HEK293 (cell line): ENCODE results near the gene AJUBA.
"Not testable (repeated sequence)": the region's sequence is repeated elsewhere in the genome, so short reads cannot be mapped to it uniquely, and the experiment has no call there.

Experiments used
- CTCF ChIA-PET: fragments of 350-600 bp; formaldehyde crosslinking; extraction: SDS; loops from one replicate; lab custom pipeline; 2021; ENCODE audit warnings: antibody characterized with exemption; lab: Yijun Ruan, JAX
- POLR2A ChIA-PET: fragments of 300-600 bp; formaldehyde crosslinking; extraction: SDS; loops from one replicate; lab custom pipeline; 2020; ENCODE audit warnings: antibody characterized with exemption, inconsistent platforms; lab: Yijun Ruan, JAX
- H3K27ac ChIP-seq: fragments of 200-500 bp; sonication (Bioruptor generic); 2 replicates; pipeline ENCODE4 v1.5.1; 2014; ENCODE audit warnings: low read depth, low read length, control low read depth, inconsistent platforms; ENCODE audit errors: extremely low read depth
- H3K36me3 ChIP-seq, 2 experiments: fragments of 200-500 bp in 1 of 2; sonication (Bioruptor generic) in 1 of 2; 1 replicate in 1 of 2; 2 replicates in 1 of 2; pipeline ENCODE4 v1.5.1; 2014 to 2017; ENCODE audit warnings: inconsistent platforms in 2 of 2, low read length in 2 of 2; ENCODE audit not compliant: control insufficient read depth in 2 of 2, insufficient read depth in 1 of 2
- H3K4me1 ChIP-seq: fragments of 200-500 bp; sonication (Bioruptor generic); 2 replicates; pipeline ENCODE4 v1.5.1; 2014; ENCODE audit warnings: mild to moderate bottlenecking, low read length, inconsistent platforms; ENCODE audit not compliant: control insufficient read depth, insufficient read depth
- H3K4me3 ChIP-seq: 2 replicates; pipeline ENCODE4 v1.5.1; 2011; ENCODE audit warnings: low read depth, mild to moderate bottlenecking, control low read depth, low read length, moderate library complexity
- H3K9me3 ChIP-seq: fragments of 200-500 bp; sonication (Bioruptor generic); 2 replicates; pipeline ENCODE4 v1.5.1; 2014; ENCODE audit warnings: low read depth, low read length, inconsistent platforms; ENCODE audit not compliant: control insufficient read depth, insufficient read depth
- GFI1B ChIP-seq: fragments of 450-650 bp; formaldehyde crosslinking; IDR thresholded peaks from 2 replicates; pipeline ENCODE4 v1.5.1; 2016; ENCODE audit warnings: missing biosample characterization, missing genetic modification characterization
- PRDM4 ChIP-seq: fragments of 450-650 bp; formaldehyde crosslinking; IDR thresholded peaks from 2 replicates; pipeline ENCODE4 v1.5.1; 2017; ENCODE audit warnings: missing biosample characterization, missing genetic modification characterization
- SALL2 ChIP-seq: fragments of 450-650 bp; formaldehyde crosslinking; IDR thresholded peaks from 2 replicates; pipeline ENCODE4 v1.5.0; 2017; ENCODE audit warnings: missing biosample characterization, mild to moderate bottlenecking, missing genetic modification characterization, borderline replicate concordance
- TCF7L2 ChIP-seq: IDR thresholded peaks from 2 replicates; pipeline ENCODE4 v1.6.1; 2011; ENCODE audit warnings: low read depth, mild to moderate bottlenecking, inconsistent platforms, low read length, moderate library complexity, borderline replicate concordance
- ZBTB20 ChIP-seq: fragments of 450-650 bp; formaldehyde crosslinking; IDR thresholded peaks from 2 replicates; pipeline ENCODE4 v1.5.1; 2016; ENCODE audit warnings: missing biosample characterization, missing genetic modification characterization
- ZNF121 ChIP-seq: fragments of 450-650 bp; formaldehyde crosslinking; IDR thresholded peaks from 2 replicates; pipeline ENCODE4 v1.5.1; 2016; ENCODE audit warnings: missing biosample characterization, missing genetic modification characterization
- ZNF155 ChIP-seq: fragments of 450-650 bp; formaldehyde crosslinking; IDR thresholded peaks from 2 replicates; pipeline ENCODE4 v1.5.1; 2016; ENCODE audit warnings: missing biosample characterization, missing genetic modification characterization
- ZNF169 ChIP-seq: fragments of 450-650 bp; formaldehyde crosslinking; IDR thresholded peaks from 2 replicates; pipeline ENCODE4 v1.5.1; 2016; ENCODE audit warnings: missing biosample characterization, missing genetic modification characterization
- ZNF24 ChIP-seq: fragments of 450-650 bp; formaldehyde crosslinking; IDR thresholded peaks from 2 replicates; pipeline ENCODE4 v1.5.1; 2016; ENCODE audit warnings: missing biosample characterization, missing genetic modification characterization
- ZNF280C ChIP-seq: fragments of 450-650 bp; formaldehyde crosslinking; IDR thresholded peaks from 2 replicates; pipeline ENCODE4 v1.5.1; 2016; ENCODE audit warnings: missing biosample characterization, missing genetic modification characterization
- ZNF324 ChIP-seq: fragments of 450-650 bp; formaldehyde crosslinking; IDR thresholded peaks from 2 replicates; pipeline ENCODE4 v1.5.1; 2016; ENCODE audit warnings: missing biosample characterization, missing genetic modification characterization
- ZNF416 ChIP-seq: fragments of 450-650 bp; formaldehyde crosslinking; IDR thresholded peaks from 2 replicates; pipeline ENCODE4 v1.5.1; 2016; ENCODE audit warnings: missing biosample characterization, missing genetic modification characterization
- ZNF433 ChIP-seq: fragments of 450-650 bp; formaldehyde crosslinking; IDR thresholded peaks from 2 replicates; pipeline ENCODE4 v1.5.1; 2016; ENCODE audit warnings: missing biosample characterization, missing genetic modification characterization, low read depth
- ZNF473 ChIP-seq: fragments of 450-650 bp; formaldehyde crosslinking; IDR thresholded peaks from 2 replicates; pipeline ENCODE4 v1.5.1; 2017; ENCODE audit warnings: missing biosample characterization, missing genetic modification characterization
- ZNF510 ChIP-seq: fragments of 450-650 bp; formaldehyde crosslinking; IDR thresholded peaks from 2 replicates; pipeline ENCODE4 v1.5.1; 2018; ENCODE audit warnings: mild to moderate bottlenecking, missing genetic modification characterization, missing biosample characterization; ENCODE audit not compliant: insufficient replicate concordance
- ZNF658 ChIP-seq: fragments of 450-650 bp; formaldehyde crosslinking; IDR thresholded peaks from 2 replicates; pipeline ENCODE4; 2016; ENCODE audit warnings: missing biosample characterization, missing genetic modification characterization
- ZNF677 ChIP-seq: fragments of 450-650 bp; IDR thresholded peaks from 2 replicates; pipeline ENCODE4 v1.5.0; 2018; ENCODE audit warnings: missing biosample characterization, mild to moderate bottlenecking, missing genetic modification characterization, moderate library complexity
- ZNF747 ChIP-seq: fragments of 450-650 bp; formaldehyde crosslinking; IDR thresholded peaks from 2 replicates; pipeline ENCODE4 v1.5.1; 2016; ENCODE audit warnings: missing biosample characterization, missing genetic modification characterization
- ZNF837 ChIP-seq: fragments of 450-650 bp; formaldehyde crosslinking; IDR thresholded peaks from 2 replicates; pipeline ENCODE4 v1.5.1; 2016; ENCODE audit warnings: missing biosample characterization, missing genetic modification characterization
- ZSCAN5A ChIP-seq: fragments of 450-650 bp; formaldehyde crosslinking; IDR thresholded peaks from 2 replicates; pipeline ENCODE4 v1.5.1; 2016; ENCODE audit warnings: missing biosample characterization, missing genetic modification characterization

AJUBA gene

GRCh38 chr14:23005451-23006187, 23.3 kb upstream of the AJUBA start (continued):
- TF ChIP-seq ZNF280C (tag by site-specific recombination) = no peak
- TF ChIP-seq, all 188 proteins: peak for 0

- not testable (repeated sequence) for H3K9me3 ChIP-seq, H3K36me3 ChIP-seq, H3K27ac ChIP-seq, H3K4me3 ChIP-seq, H3K4me1 ChIP-seq
- POLR2A ChIA-PET = interaction anchor here (0.9 kb wide), 1 partner anchor 9 kb away, joined by 4 read pairs; no protein-coding TSS in a partner anchor
- CTCF ChIA-PET = interaction anchor here (0.7 to 1.0 kb wide), 2 partner anchors 17 to 18 kb away, joined by 3 to 9 read pairs; no protein-coding TSS in a partner anchor
Measured at GRCh38 chr14:23004274-23004673, 21.9 kb upstream of the AJUBA start.

- H3K36me3 ChIP-seq = no peaks in the 10 kb centered on the region
- no peaks in the 10 kb centered on the region for H3K9me3 ChIP-seq
- ChIA-PET POLR2A (interaction anchor here (2.1 kb wide), 1 partner anchor 56 kb away, joined by 9 read pairs; no protein-coding TSS in a partner anchor), CTCF (no interaction called here)
- H3K4me1 ChIP-seq = 0 out of 2 replicates have a peak, but pooled peaks cover 3% of the 10 kb centered on the region
- no peak overlapping the region for H3K4me3 ChIP-seq
- no peak overlapping the region for H3K27ac ChIP-seq
- TF ChIP-seq ZNF677 (tag by site-specific recombination) = no peak
- TF ChIP-seq ZNF121 (tag by site-specific recombination) = peak; percentile 69
Measured at GRCh38 chr14:23002592-23002991, 20.2 kb upstream of the AJUBA start.

- Histone ChIP-seq H3K36me3 (no peaks in the 10 kb centered on the region), H3K4me1 (peaks cover 7% of the 10 kb centered on the region), H3K4me3 (no peak overlapping the region), H3K27ac (no peak overlapping the region), H3K9me3 (no peaks in the 10 kb centered on the region)
- TF ChIP-seq ZNF433 (tag by site-specific recombination) = no peak
- no peak for TF ChIP-seq PRDM4
- no peak for TF ChIP-seq ZNF280C (tag by site-specific recombination)
- TF ChIP-seq ZNF324 (tag by site-specific recombination) = no peak
- TF ChIP-seq ZNF416 (tag by site-specific recombination) = no peak
- TF ChIP-seq ZNF24 (tag by site-specific recombination) = no peak
- TF ChIP-seq ZNF169 (tag by site-specific recombination) = no peak
- no peak for TF ChIP-seq ZNF155
- no peak for TF ChIP-seq TCF7L2
- TF ChIP-seq ZNF837 (tag by site-specific recombination) = no peak
- TF ChIP-seq ZBTB20 (tag by site-specific recombination) = no peak
- no peak for TF ChIP-seq ZNF510 (tag by site-specific recombination)
- no peak for TF ChIP-seq ZNF473 (tag by site-specific recombination)
- TF ChIP-seq ZNF658 (tag by site-specific recombination) = no peak
- no peak for TF ChIP-seq ZNF747
- TF ChIP-seq ZSCAN5A (tag by site-specific recombination) = no peak
- no peak for TF ChIP-seq SALL2 (tag by site-specific recombination)
- TF ChIP-seq GFI1B (tag by site-specific recombination) = no peak
- ChIA-PET POLR2A (interaction anchor here (0.7 to 2.1 kb wide), 3 partner anchors 27 to 443 kb away, joined by 3 to 9 read pairs (median 4); no protein-coding TSS in a partner anchor), CTCF (interaction anchor here (0.6 to 1.9 kb wide), 3 partner anchors 8 to 441 kb away, joined by 4 to 10 read pairs (median 8); no protein-coding TSS in a partner anchor)
Measured at GRCh38 chr14:23000860-23001259, 18.5 kb upstream of the AJUBA start.
